K562 (cell line): ENCODE data around the gene PARD3B. TPM values are rescaled to one million over a fixed set of nuclear protein-coding genes. Genes with fewer than 3 reads are reported as not detected.

Source experiments
- ATAC-seq: fragments of 200-7000 bp; cut with Tn5 transposase; 3 replicates; pipeline ENCODE4 v1.9.1; 2020; ENCODE audit warnings: moderate library complexity
- BruUV-seq: library from RNA; stranded (reverse); fragments of 400-500 nt; replicated peaks from 2 replicates; lab custom pipeline; 2021; lab: Mats Ljungman, UMichigan
- CTCF ChIA-PET: fragments of 300-600 bp; formaldehyde crosslinking; extraction: SDS; loops from one replicate; lab custom pipeline; 2021; ENCODE audit warnings: low intra/inter-chr PET ratio; lab: Yijun Ruan, JAX
- POLR2A ChIA-PET: fragments of 300-600, 350-650 bp; sonication (Branson Sonifier 250); formaldehyde crosslinking; extraction: SDS; loops from one replicate; lab custom pipeline; 2021; ENCODE audit warnings: antibody characterized with exemption, inconsistent platforms; lab: Yijun Ruan, JAX
- DNase-seq, 4 experiments: peaks; one replicate each; pipeline versions ENCODE4 v3.0.0 to v3.0.0-alpha.2; 2011 to 2018; ENCODE audit warnings: low spot score in 3 of 4, mixed read lengths in 3 of 4; ENCODE audit errors: extremely low read depth in 1 of 4
- FAIRE-seq: peaks from 2 replicates; lab custom pipeline; 2011; peaks lifted over from hg19 to GRCh38; lab: Jason Lieb, UNC
- H2AFZ ChIP-seq: 2 replicates; pipeline ENCODE4 v1.6.0; 2011; ENCODE audit warnings: low read depth, low read length, control low read depth, inconsistent platforms
- H3K27ac ChIP-seq: fragments of 200-600 bp; 3 replicates; pipeline ENCODE4 v1.8.0; 2011; ENCODE audit warnings: low read depth, mild to moderate bottlenecking, control low read depth, inconsistent platforms, low read length, moderate library complexity, mixed read lengths; ENCODE audit errors: extremely low read depth
- H3K27me3 ChIP-seq, 2 experiments: fragments of 300-600 bp in 1 of 2; 2 replicates in 1 of 2; 3 replicates in 1 of 2; pipeline versions ENCODE4 v1.6.0 to v1.8.0; 2011; ENCODE audit warnings: inconsistent platforms in 2 of 2, low read length in 2 of 2, mild to moderate bottlenecking in 1 of 2, mixed read lengths in 1 of 2, moderate library complexity in 1 of 2; ENCODE audit not compliant: control insufficient read depth in 2 of 2, insufficient read depth in 2 of 2
- H3K36me3 ChIP-seq: fragments of 300-600 bp; 3 replicates; pipeline ENCODE4 v1.8.0; 2011; ENCODE audit warnings: mild to moderate bottlenecking, low read length, inconsistent platforms; ENCODE audit not compliant: control insufficient read depth, insufficient read depth
- H3K4me1 ChIP-seq, 2 experiments: fragments of 200-600 bp in 1 of 2; replicated peaks in 1 of 2; 2 replicates in 1 of 2; 3 replicates in 1 of 2; pipeline versions ENCODE4 v1.5.1 to v1.8.0; 2011; ENCODE audit warnings: inconsistent platforms in 2 of 2, low read length in 2 of 2, mild to moderate bottlenecking in 1 of 2, mixed read lengths in 1 of 2, moderate library complexity in 1 of 2; ENCODE audit not compliant: control insufficient read depth in 2 of 2, insufficient read depth in 2 of 2
- H3K4me2 ChIP-seq: 2 replicates; pipeline ENCODE4 v1.6.1; 2011; ENCODE audit warnings: low read length, control low read depth, inconsistent platforms, mixed read lengths; ENCODE audit not compliant: insufficient read depth
- H3K4me3 ChIP-seq: fragments of 200-600 bp; sonication (generic), shearing (Covaris generic); 2 replicates; pipeline ENCODE4 v1.5.1; 2016; ENCODE audit warnings: control low read depth, inconsistent platforms
- H3K79me2 ChIP-seq: fragments of 200-600 bp; 3 replicates; pipeline ENCODE4 v1.8.0; 2011; ENCODE audit warnings: low read length, inconsistent platforms; ENCODE audit not compliant: control insufficient read depth, insufficient read depth
- H3K9ac ChIP-seq, 2 experiments: 2 replicates each; pipeline versions ENCODE4 v1.6.0 to v1.6.1; 2011; ENCODE audit warnings: low read depth in 2 of 2, low read length in 2 of 2, control low read depth in 1 of 2, inconsistent platforms in 1 of 2, mild to moderate bottlenecking in 1 of 2, mixed read lengths in 1 of 2; ENCODE audit not compliant: insufficient read depth in 1 of 2
- H3K9me1 ChIP-seq: one replicate; pipeline ENCODE4 v1.6.0; 2011; ENCODE audit warnings: inconsistent platforms, mild to moderate bottlenecking, low read length, moderate library complexity; ENCODE audit not compliant: control insufficient read depth, insufficient read depth
- H3K9me3 ChIP-seq: replicated peaks from 2 replicates; pipeline ENCODE4 v1.5.1; 2011; ENCODE audit warnings: low read depth, low read length, inconsistent platforms; ENCODE audit not compliant: control insufficient read depth, insufficient read depth
- H4K20me1 ChIP-seq: replicated peaks from 2 replicates; pipeline ENCODE4 v1.6.1; 2011; ENCODE audit warnings: low read length, inconsistent platforms, mixed read lengths; ENCODE audit not compliant: control insufficient read depth, insufficient read depth
- CC2D1A ChIP-seq: fragments of 450-650 bp; IDR thresholded peaks from 2 replicates; pipeline ENCODE4 v1.6.1; 2017; ENCODE audit warnings: mild to moderate bottlenecking
- EWSR1 ChIP-seq: fragments of 450-650 bp; IDR thresholded peaks from 2 replicates; pipeline ENCODE4 v1.6.1; 2018; ENCODE audit warnings: borderline replicate concordance, mild to moderate bottlenecking, low read depth, moderate library complexity; ENCODE audit not compliant: partially characterized antibody
- FOXJ2 ChIP-seq: fragments of 200-800 bp; sonication (Bioruptor generic); IDR thresholded peaks from 2 replicates; pipeline ENCODE4 v1.6.1; 2016; ENCODE audit warnings: missing genetic modification characterization, missing compliant biosample characterization
- KAT7 ChIP-seq: sonication (generic); formaldehyde crosslinking; IDR thresholded peaks from 2 replicates; pipeline ENCODE4 v1.8.0; 2022; ENCODE audit warnings: missing genetic modification reagents, mild to moderate bottlenecking, borderline replicate concordance
- L3MBTL2 ChIP-seq: fragments of 450-650 bp; IDR thresholded peaks from 2 replicates; pipeline ENCODE4 v1.6.1; 2016; ENCODE audit warnings: mild to moderate bottlenecking, moderate library complexity
- NCOA1 ChIP-seq: fragments of 450-650 bp; IDR thresholded peaks from 2 replicates; pipeline ENCODE4 v1.6.1; 2016; ENCODE audit warnings: low read depth
- SIN3A ChIP-seq, 2 experiments: fragments of 150-350 bp in 1 of 2; IDR thresholded peaks; 2 replicates each; pipeline ENCODE4 v1.6.1; 2011 to 2016; ENCODE audit warnings: borderline replicate concordance in 2 of 2, low read depth in 2 of 2, low read length in 2 of 2, mild to moderate bottlenecking in 2 of 2, moderate library complexity in 2 of 2; ENCODE audit not compliant: control insufficient read depth in 1 of 2
- ZC3H11A ChIP-seq: IDR thresholded peaks from 2 replicates; pipeline ENCODE4 v1.6.1; 2012; ENCODE audit warnings: low read depth, low read length, improper control_type of control experiment
- ZNF274 ChIP-seq: IDR thresholded peaks from 2 replicates; pipeline ENCODE4 v1.6.1; 2011; ENCODE audit warnings: low read depth, mild to moderate bottlenecking, low read length, moderate library complexity, borderline replicate concordance
- WGBS: fragments of 100-300 bp; shearing (Covaris generic); methylation state at CpG from one replicate; pipeline ENCODE4 v1.1.6; 2016; ENCODE audit warnings: low coverage, mixed read lengths; ENCODE audit not compliant: insufficient coverage; ENCODE audit errors: missing lambda C conversion rate; 5-methylcytosine and 5-hydroxymethylcytosine counted together
- in situ Hi-C: fragments of 300-500 bp; cut with MboI; formaldehyde crosslinking; loops from 4 replicates; pipeline ENCODE4 v1.15.0; 2018; ENCODE audit warnings: inconsistent platforms, mixed read lengths
- intact Hi-C: fragments of 100-400 bp; cut with micrococcal nuclease; formaldehyde crosslinking; loops from 2 replicates; pipeline ENCODE4 v1.14.2; 2022
- polyA plus RNA-seq, 8 experiments: library from polyadenylated mRNA; depleted of rRNA in 4 of 8; stranded (reverse) in 5 of 8; unstranded in 3 of 8; fragments of >200 nt; fragmentation: Nextera tagmentation in 2 of 8; fragmentation: Illumina TruSeq in 1 of 8; extraction: Ambion mirVana in 2 of 8; extraction: Trizol in 1 of 8; gene quantifications; 2 replicates each; pipeline versions ENCODE4 v1.2.1 to v1.2.3, GENCODE V29; 2011 to 2014; ENCODE audit warnings: inconsistent platforms in 1 of 8, missing spikeins in 1 of 8
- total RNA-seq, 7 experiments: library from RNA; depleted of rRNA in 6 of 7; stranded (reverse); fragments of >200 nt in 6 of 7; fragmentation: Illumina TruSeq in 2 of 7; extraction: Trizol in 2 of 7; gene quantifications; 2 replicates each; pipeline versions ENCODE4 v1.2.1 to v1.2.3, GENCODE V29; 2011 to 2021; ENCODE audit warnings: low replicate concordance in 1 of 7
- TF ChIP-seq, protein P1 (sequence below): fragments of 250-450 bp; sonication (Bioruptor Pico); IDR thresholded peaks from 2 replicates; pipeline ENCODE4 v1.8.0; 2021; ENCODE audit warnings: moderate library complexity, mild to moderate bottlenecking, inconsistent platforms
- TF ChIP-seq, protein P2 (sequence below): fragments of 200-800 bp; sonication (Bioruptor generic); IDR thresholded peaks from 2 replicates; pipeline ENCODE4 v1.6.1; 2017; ENCODE audit warnings: missing genetic modification characterization, missing compliant biosample characterization

Gene PARD3B
- total and polyA plus RNA-seq, 9 of the 15 experiments (the other 6 are each of a cell fraction or from before 2014, with no cell fraction given): 0.15 to 3.0 (median 1.1) TPM

DNA sequence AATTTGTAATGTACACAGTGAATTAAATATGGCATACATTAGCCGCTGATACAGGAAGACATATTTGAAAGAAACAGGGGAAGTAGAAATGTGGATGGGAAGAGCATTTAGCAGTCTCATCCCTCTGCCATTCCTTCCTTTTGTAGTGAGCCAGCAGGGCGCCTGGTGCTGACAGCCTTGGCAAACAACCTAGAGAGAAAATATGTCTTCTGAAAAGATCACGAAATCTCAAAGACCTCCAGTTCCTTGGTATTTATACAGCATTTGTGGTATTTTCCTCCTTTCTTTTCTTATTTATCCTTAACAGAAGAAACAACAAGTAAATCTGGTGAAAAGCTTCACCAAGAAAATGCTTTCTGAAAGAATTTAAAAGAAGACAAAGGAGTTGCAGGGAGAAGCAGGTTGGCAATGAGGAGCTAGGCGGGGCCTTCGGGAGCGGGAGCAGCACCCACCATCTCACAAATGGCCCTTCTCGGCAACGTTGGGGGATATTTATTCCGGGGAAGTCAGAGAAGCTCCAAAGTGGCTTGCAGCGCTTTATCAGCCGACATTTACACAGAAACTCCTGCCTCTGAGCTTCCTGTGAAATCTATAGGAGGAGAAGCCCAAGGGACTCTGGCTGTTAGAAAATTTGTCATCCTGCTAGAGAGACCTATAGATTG, 731.0 kb downstream of the PARD3B start (continued):
- TF ChIP-seq, protein P1, sequence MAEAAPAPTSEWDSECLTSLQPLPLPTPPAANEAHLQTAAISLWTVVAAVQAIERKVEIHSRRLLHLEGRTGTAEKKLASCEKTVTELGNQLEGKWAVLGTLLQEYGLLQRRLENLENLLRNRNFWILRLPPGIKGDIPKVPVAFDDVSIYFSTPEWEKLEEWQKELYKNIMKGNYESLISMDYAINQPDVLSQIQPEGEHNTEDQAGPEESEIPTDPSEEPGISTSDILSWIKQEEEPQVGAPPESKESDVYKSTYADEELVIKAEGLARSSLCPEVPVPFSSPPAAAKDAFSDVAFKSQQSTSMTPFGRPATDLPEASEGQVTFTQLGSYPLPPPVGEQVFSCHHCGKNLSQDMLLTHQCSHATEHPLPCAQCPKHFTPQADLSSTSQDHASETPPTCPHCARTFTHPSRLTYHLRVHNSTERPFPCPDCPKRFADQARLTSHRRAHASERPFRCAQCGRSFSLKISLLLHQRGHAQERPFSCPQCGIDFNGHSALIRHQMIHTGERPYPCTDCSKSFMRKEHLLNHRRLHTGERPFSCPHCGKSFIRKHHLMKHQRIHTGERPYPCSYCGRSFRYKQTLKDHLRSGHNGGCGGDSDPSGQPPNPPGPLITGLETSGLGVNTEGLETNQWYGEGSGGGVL (CRISPR knock-in tag): no peak
- TF ChIP-seq ZC3H11A (no peak), NCOA1 (no peak), L3MBTL2 (no peak)

- Histone ChIP-seq H3K27me3 (no peaks in the 10 kb centered on the region), H4K20me1 (no peaks in the 10 kb centered on the region), H3K4me2 (no peak overlapping the region), H3K36me3 (no peaks in the 10 kb centered on the region), H3K4me3 (no peak overlapping the region), H3K9me1 (no peaks in the 10 kb centered on the region), H2AFZ (no peak overlapping the region), H3K9me3 (no peaks in the 10 kb centered on the region), H3K79me2 (no peaks in the 10 kb centered on the region), H3K4me1 (no peaks in the 10 kb centered on the region; a peak in 1 of 5 replicates), H3K9ac (no peak overlapping the region), H3K27ac (no peak overlapping the region)
- DNase-seq (no peak), FAIRE-seq (no peak), ATAC-seq (no peak)
- 27% methylated on average over 5 of the region's 5 CpGs for WGBS
- CTCF ChIA-PET: no interaction called here
- intact Hi-C loops: no loop called here
- POLR2A ChIA-PET: no interaction called here
- BruUV-seq: no TSS peak
- in situ Hi-C loops: no loop called here
- TF ChIP-seq KAT7 (CRISPR knock-in tag) (no peak), CC2D1A (no peak), EWSR1 (no peak), ZNF274 (no peak), FOXJ2 (tag) (no peak), SIN3A (IDR thresholded peaks at IDR 0.05; ENCODE audit: borderline replicate concordance in 2 of 2, control insufficient read depth in 1 of 2, low read depth in 2 of 2, low read length in 2 of 2) (no peak)
- TF ChIP-seq, protein P2, sequence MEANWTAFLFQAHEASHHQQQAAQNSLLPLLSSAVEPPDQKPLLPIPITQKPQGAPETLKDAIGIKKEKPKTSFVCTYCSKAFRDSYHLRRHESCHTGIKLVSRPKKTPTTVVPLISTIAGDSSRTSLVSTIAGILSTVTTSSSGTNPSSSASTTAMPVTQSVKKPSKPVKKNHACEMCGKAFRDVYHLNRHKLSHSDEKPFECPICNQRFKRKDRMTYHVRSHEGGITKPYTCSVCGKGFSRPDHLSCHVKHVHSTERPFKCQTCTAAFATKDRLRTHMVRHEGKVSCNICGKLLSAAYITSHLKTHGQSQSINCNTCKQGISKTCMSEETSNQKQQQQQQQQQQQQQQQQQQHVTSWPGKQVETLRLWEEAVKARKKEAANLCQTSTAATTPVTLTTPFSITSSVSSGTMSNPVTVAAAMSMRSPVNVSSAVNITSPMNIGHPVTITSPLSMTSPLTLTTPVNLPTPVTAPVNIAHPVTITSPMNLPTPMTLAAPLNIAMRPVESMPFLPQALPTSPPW (CRISPR knock-in tag): no peak
Observed at GRCh38 chr2:205280596-205281236, 735.4 kb downstream of the PARD3B start.
